Nephron progenitor cell (in vitro differentiated cells): ENCODE data around the gene PBX1.

Experiments used
- DNase-seq: peaks from one replicate; pipeline ENCODE4 v3.0.0; 2021
- H3K27ac Mint-ChIP-seq: 2 replicates; pipeline ENCODE4 v1.8.0; 2021; ENCODE audit warnings: mild to moderate bottlenecking, moderate library complexity, mixed read lengths
- H3K27me3 Mint-ChIP-seq: 2 replicates; pipeline ENCODE4 v1.8.0; 2021; ENCODE audit warnings: mild to moderate bottlenecking, low read depth, mixed read lengths; ENCODE audit not compliant: poor library complexity
- H3K36me3 Mint-ChIP-seq: 2 replicates; pipeline ENCODE4 v1.8.0; 2021; ENCODE audit warnings: low read depth, mixed read lengths
- H3K4me1 Mint-ChIP-seq: 2 replicates; pipeline ENCODE4 v1.8.0; 2021; ENCODE audit warnings: mixed read lengths
- H3K4me3 Mint-ChIP-seq: 2 replicates; pipeline ENCODE4 v1.8.0; 2021; ENCODE audit warnings: mild to moderate bottlenecking, moderate library complexity, mixed read lengths
- H3K9me3 Mint-ChIP-seq: 2 replicates; pipeline ENCODE4 v1.8.0; 2021; ENCODE audit warnings: mild to moderate bottlenecking, moderate library complexity, mixed read lengths
- CTCF ChIP-seq: fragments of 200-600 bp; sonication (generic); IDR thresholded peaks from 2 replicates; pipeline ENCODE4 v1.5.0; 2021; ENCODE audit warnings: antibody characterized with exemption

Gene PBX1

GRCh38 chr1:164891615-164892014 is 332.6 kb downstream of the PBX1 start:
- DNase-seq: no peak
- H3K36me3 Mint-ChIP-seq: no peaks in the 10 kb centered on the region
- H3K27me3 Mint-ChIP-seq: peaks cover 7% of the 10 kb centered on the region
- TF ChIP-seq CTCF: no peak
- no peak overlapping the region for H3K27ac Mint-ChIP-seq
- H3K4me1 Mint-ChIP-seq: no peaks in the 10 kb centered on the region
- no peaks in the 10 kb centered on the region for H3K9me3 Mint-ChIP-seq
- no peak overlapping the region for H3K4me3 Mint-ChIP-seq

- H3K36me3 Mint-ChIP-seq: no peaks in the 10 kb centered on the region
- H3K4me1 Mint-ChIP-seq: no peaks in the 10 kb centered on the region
- H3K4me3 Mint-ChIP-seq: no peak overlapping the region
- peaks cover 19% of the 10 kb centered on the region for H3K9me3 Mint-ChIP-seq
- H3K27me3 Mint-ChIP-seq: peaks cover 6% of the 10 kb centered on the region
- no peak for DNase-seq
- H3K27ac Mint-ChIP-seq: no peak overlapping the region
- no peak for TF ChIP-seq CTCF
Measured at GRCh38 chr1:164895026-164895912, 336.3 kb downstream of the PBX1 start.

- Mint-ChIP-seq H3K36me3 (no peaks in the 10 kb centered on the region), H3K9me3 (peaks cover 19% of the 10 kb centered on the region), H3K27ac (no peak overlapping the region), H3K4me1 (no peaks in the 10 kb centered on the region), H3K27me3 (no peaks in the 10 kb centered on the region), H3K4me3 (no peak overlapping the region)
- DNase-seq: no peak
- TF ChIP-seq CTCF: no peak
Measured at GRCh38 chr1:164901031-164901430, 342.0 kb downstream of the PBX1 start.
